Suprapubic skin (tissue), 3 donors: Measurements from ENCODE around the gene INMT.

Experiments used
- EP300 ChIP-seq: sonication (generic); formaldehyde crosslinking; IDR thresholded peaks from one replicate; pipeline ENCODE4 v1.6.1; 2017; ENCODE audit warnings: antibody characterized with exemption
- TF ChIP-seq, protein P1 (sequence below), 2 donors: fragments of 200-600 bp in 1 of 2; fragments of 450-650 bp in 1 of 2; sonication (generic) in 1 of 2; IDR thresholded peaks; one replicate each; pipeline ENCODE4 v1.5.1; 2016 to 2019; ENCODE audit warnings: antibody characterized with exemption in 2 of 2, mild to moderate bottlenecking in 1 of 2, moderate library complexity in 1 of 2

DNA sequence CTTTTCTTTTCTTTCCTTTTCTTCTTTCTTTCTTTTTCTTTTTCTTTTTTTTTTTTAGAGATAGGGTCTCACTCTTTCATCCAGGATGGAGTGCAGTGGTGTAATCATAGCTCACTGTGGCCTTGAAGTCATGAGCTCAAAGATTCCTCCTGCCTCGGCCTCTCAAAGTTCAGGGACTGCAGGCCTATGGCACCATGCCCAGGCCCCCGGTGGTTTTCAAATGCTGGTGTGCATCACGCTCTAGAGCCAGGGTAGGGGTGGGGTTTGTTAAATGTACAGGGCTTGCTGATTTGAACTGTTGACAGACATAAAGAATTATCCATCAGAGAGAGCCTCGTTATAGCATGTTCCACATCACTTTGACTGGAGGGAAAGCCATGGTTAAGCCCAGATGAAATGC lies 25.0 kb downstream of the INMT start:
- TF ChIP-seq, protein P1, sequence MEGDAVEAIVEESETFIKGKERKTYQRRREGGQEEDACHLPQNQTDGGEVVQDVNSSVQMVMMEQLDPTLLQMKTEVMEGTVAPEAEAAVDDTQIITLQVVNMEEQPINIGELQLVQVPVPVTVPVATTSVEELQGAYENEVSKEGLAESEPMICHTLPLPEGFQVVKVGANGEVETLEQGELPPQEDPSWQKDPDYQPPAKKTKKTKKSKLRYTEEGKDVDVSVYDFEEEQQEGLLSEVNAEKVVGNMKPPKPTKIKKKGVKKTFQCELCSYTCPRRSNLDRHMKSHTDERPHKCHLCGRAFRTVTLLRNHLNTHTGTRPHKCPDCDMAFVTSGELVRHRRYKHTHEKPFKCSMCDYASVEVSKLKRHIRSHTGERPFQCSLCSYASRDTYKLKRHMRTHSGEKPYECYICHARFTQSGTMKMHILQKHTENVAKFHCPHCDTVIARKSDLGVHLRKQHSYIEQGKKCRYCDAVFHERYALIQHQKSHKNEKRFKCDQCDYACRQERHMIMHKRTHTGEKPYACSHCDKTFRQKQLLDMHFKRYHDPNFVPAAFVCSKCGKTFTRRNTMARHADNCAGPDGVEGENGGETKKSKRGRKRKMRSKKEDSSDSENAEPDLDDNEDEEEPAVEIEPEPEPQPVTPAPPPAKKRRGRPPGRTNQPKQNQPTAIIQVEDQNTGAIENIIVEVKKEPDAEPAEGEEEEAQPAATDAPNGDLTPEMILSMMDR (IDR thresholded peaks at IDR 0.05) = no peak
- TF ChIP-seq EP300 = no peak
